Measurements from ENCODE around the gene NTM.

NTM gene

GRCh38 chr11:131685906-131686305, 315.5 kb downstream of the NTM start:
- no peaks in the 10 kb centered on the region for H3K9me3 ChIP-seq (ENCODE audit: low read length)
- H2AFZ ChIP-seq (ENCODE audit: low read length): no peak overlapping the region
- no peaks in the 10 kb centered on the region for H3K79me2 ChIP-seq (ENCODE audit: insufficient read depth, low read length)
- no peaks in the 10 kb centered on the region for H3K9me2 ChIP-seq (ENCODE audit: low read depth, low read length)
- H3K4me2 ChIP-seq (ENCODE audit: low read length): no peak overlapping the region
- no peak overlapping the region for H3K4me3 ChIP-seq (ENCODE audit: low read depth, low read length, poor library complexity, severe bottlenecking)
- no peaks in the 10 kb centered on the region for H4K20me1 ChIP-seq (ENCODE audit: insufficient read depth, low read length)
- TF ChIP-seq EZH2 (IDR thresholded peaks at IDR 0.05; ENCODE audit: borderline replicate concordance, low read length) (no peak), CTCF (IDR thresholded peaks at IDR 0.05; ENCODE audit: low read length) (no peak)
- H3F3A ChIP-seq (ENCODE audit: insufficient read depth, low read length): no peaks in the 10 kb centered on the region
- H3K36me3 ChIP-seq (ENCODE audit: insufficient read depth, low read length): no peaks in the 10 kb centered on the region
- H3K4me1 ChIP-seq (ENCODE audit: insufficient read depth, low read length, severe bottlenecking): no peaks in the 10 kb centered on the region
- no peak overlapping the region for H3K27ac ChIP-seq (ENCODE audit: low read depth, low read length, poor library complexity, severe bottlenecking)
- H3K27me3 ChIP-seq (ENCODE audit: insufficient read depth, low read length): no peaks in the 10 kb centered on the region
- H3K9ac ChIP-seq (ENCODE audit: low read length): no peak overlapping the region

- H3K4me2 ChIP-seq (ENCODE audit: low read length): no peak overlapping the region
- H4K20me1 ChIP-seq (ENCODE audit: insufficient read depth, low read length): no peaks in the 10 kb centered on the region
- H3K4me1 ChIP-seq (ENCODE audit: insufficient read depth, low read length, severe bottlenecking): no peaks in the 10 kb centered on the region
- H3K79me2 ChIP-seq (ENCODE audit: insufficient read depth, low read length): no peaks in the 10 kb centered on the region
- no peaks in the 10 kb centered on the region for H3K27me3 ChIP-seq (ENCODE audit: insufficient read depth, low read length)
- no peak for TF ChIP-seq EZH2 (IDR thresholded peaks at IDR 0.05; ENCODE audit: borderline replicate concordance, low read length)
- TF ChIP-seq CTCF (IDR thresholded peaks at IDR 0.05; ENCODE audit: low read length): no peak
- no peaks in the 10 kb centered on the region for H3F3A ChIP-seq (ENCODE audit: insufficient read depth, low read length)
- H3K9me2 ChIP-seq (ENCODE audit: low read depth, low read length): no peaks in the 10 kb centered on the region
- H2AFZ ChIP-seq (ENCODE audit: low read length): no peak overlapping the region
- H3K9me3 ChIP-seq (ENCODE audit: low read length): no peaks in the 10 kb centered on the region
- no peak overlapping the region for H3K27ac ChIP-seq (ENCODE audit: low read depth, low read length, poor library complexity, severe bottlenecking)
- no peak overlapping the region for H3K4me3 ChIP-seq (ENCODE audit: low read depth, low read length, poor library complexity, severe bottlenecking)
- no peaks in the 10 kb centered on the region for H3K36me3 ChIP-seq (ENCODE audit: insufficient read depth, low read length)
- no peak overlapping the region for H3K9ac ChIP-seq (ENCODE audit: low read length)
Observed at GRCh38 chr11:131686836-131687235, 316.4 kb downstream of the NTM start.

- Histone ChIP-seq H3F3A (ENCODE audit: insufficient read depth, low read length) (no peaks in the 10 kb centered on the region), H2AFZ (ENCODE audit: low read length) (no peak overlapping the region), H3K27me3 (ENCODE audit: insufficient read depth, low read length) (no peaks in the 10 kb centered on the region), H3K36me3 (ENCODE audit: insufficient read depth, low read length) (no peaks in the 10 kb centered on the region), H3K9me2 (ENCODE audit: low read depth, low read length) (no peaks in the 10 kb centered on the region), H3K4me2 (ENCODE audit: low read length) (no peak overlapping the region), H3K9ac (ENCODE audit: low read length) (no peak overlapping the region), H3K79me2 (ENCODE audit: insufficient read depth, low read length) (no peaks in the 10 kb centered on the region), H3K4me1 (ENCODE audit: insufficient read depth, low read length, severe bottlenecking) (no peaks in the 10 kb centered on the region), H3K4me3 (ENCODE audit: low read depth, low read length, poor library complexity, severe bottlenecking) (no peak overlapping the region), H3K27ac (ENCODE audit: low read depth, low read length, poor library complexity, severe bottlenecking) (no peak overlapping the region), H4K20me1 (ENCODE audit: insufficient read depth, low read length) (no peaks in the 10 kb centered on the region), H3K9me3 (ENCODE audit: low read length) (no peaks in the 10 kb centered on the region)
- no peak for TF ChIP-seq CTCF (IDR thresholded peaks at IDR 0.05; ENCODE audit: low read length)
- TF ChIP-seq EZH2 (IDR thresholded peaks at IDR 0.05; ENCODE audit: borderline replicate concordance, low read length): no peak
Observed at GRCh38 chr11:131687291-131688047, 317.1 kb downstream of the NTM start.

Data from OCI-LY1 (cell line).